GM18499 (cell line): Measurements from ENCODE around the gene EXTL2.
"Not testable (repeated sequence)": the region's sequence is repeated elsewhere in the genome, so short reads cannot be mapped to it uniquely, and the experiment has no call there.

Experiments
- ATAC-seq: cut with Tn5 transposase; IDR thresholded peaks from one replicate; pipeline ENCODE4 v1.9.1; 2021; ENCODE audit warnings: moderate number of reproducible peaks; ENCODE audit not compliant: insufficient read depth, unreplicated experiment

The EXTL2 gene

DNA sequence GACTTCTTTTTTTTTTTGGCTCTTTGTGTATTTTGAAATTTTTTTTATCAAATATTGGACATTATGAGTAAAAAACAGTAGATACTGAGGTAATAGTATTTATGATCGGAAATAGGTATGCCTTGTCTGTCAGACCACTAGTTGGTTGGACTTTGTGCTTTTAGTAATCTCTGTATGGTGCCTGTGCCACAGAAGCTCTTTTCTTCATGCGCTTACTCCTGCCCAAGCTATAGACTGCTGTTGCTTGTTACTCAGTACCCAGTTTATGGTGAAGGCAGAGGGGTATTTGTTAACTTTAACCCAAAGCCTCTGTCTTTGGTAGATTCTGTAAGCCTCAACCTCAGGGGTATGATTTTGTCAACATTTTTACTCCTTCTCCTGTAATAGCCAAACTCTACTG lies 9.9 kb upstream of the EXTL2 start:
- ATAC-seq = no peak

DNA sequence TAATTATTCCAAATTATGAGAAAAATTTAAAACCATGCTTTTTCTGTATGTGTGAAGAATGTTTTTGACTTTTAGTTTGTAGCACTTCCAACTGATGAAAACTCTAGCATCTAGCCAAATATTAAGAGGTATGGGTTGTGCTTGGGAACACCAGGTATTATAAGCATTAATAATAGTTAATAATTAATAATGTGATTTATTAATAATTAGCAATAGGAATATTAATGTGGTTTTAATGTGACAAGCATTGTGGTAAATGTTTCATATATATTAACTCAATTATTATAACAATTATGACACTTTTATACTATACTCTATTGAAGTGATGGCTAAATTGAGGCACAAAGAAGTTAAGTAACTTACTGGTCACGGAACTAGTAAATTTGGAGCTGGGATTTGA lies 9.1 kb upstream of the EXTL2 start:
- no peak for ATAC-seq

DNA sequence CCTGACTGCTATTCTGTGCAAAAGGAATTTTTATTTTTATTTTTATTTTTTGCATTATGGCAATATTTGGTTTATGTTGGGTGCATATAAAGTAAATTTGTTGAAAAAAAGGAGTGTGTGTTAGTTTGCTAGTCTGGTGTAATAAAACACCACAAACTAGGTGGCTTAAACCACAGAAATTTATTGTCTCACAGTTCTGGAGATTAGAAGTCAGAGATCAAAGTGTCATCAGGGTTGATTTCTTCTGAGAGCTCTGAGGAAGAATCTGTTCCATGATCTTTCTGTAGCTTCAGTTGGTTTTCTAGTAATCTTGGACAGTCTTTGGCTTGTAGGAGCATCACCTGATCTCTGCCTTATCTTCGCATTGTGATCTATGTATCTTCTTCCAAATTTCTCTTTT lies 7.7 kb upstream of the EXTL2 start:
- no peak for ATAC-seq

DNA sequence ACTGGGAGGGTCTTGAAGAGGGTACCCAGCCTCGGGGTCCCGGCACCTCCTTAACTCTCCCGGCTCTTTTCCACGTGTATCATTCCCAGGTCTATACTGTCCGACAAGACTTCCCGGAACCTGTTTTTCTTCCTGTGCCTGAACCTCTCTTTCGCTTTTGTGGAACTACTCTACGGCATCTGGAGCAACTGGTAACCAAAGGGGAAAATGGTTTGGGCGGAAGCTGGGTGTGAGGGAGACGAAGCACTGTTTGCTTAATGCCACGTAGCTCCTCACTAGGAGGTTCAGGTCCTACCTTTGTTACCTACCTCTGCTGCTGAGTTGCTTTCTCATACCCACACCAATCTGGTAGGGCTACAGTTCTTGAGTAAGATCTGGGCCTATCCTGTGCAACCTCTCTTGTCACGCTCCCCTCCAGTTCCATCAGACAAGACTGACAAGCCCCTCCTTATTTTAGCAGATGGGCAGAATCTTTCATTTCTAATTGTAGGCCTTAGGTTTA lies 1.9 kb upstream of the EXTL2 start:
- peak; percentile 31 for ATAC-seq

DNA sequence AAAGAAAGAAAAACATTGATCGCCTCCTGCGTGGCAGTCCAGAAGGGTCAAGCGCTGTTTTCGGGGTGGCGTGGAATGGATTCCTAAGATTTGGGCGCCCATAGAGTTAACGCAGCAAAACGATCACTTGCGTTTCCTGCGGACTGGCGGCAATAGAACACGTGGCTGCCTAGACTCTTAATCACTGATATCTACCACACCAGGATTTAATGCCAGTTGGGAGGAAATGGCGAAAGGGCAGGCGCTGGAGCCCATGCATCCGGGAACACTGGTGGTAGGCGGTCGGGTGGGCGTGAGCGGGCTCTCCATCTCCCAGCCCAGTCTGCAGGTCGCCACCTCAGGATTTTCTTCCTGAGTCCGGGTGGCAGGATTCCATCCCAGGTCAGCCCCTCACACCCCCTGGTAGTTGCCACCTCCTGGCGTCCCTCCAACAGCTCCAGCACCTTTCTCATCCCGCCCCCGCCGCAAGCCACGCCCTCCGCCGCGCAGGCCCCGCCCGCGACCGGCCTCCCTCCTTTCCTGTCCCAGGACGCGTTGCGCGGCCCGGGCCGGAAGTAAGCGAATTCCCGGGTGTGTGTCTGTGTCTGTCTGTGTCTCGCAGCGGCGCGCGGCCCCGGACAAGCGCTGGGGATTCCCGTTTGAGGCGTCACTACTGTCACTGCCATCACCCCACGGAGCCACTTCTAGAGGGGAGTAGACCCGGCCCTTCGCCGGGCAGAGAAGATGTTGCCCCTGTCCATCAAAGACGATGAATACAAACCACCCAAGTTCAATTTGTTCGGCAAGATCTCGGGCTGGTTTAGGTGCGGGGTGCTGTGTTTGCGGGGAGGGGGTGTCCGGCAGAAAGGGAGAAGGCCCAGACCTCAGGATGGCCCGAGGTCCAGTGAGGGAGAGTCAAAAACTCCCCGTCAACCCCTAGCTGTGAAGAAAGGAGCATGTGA lies 1.2 kb upstream of the EXTL2 start, which contains the start of gene SLC30A7:
Gene SLC30A7 (plus strand): TSS at position 551 of the 941 bp plus-strand sequence. CDS start 173 bp downstream, at position 724.
- ATAC-seq = peak; percentile 43

DNA sequence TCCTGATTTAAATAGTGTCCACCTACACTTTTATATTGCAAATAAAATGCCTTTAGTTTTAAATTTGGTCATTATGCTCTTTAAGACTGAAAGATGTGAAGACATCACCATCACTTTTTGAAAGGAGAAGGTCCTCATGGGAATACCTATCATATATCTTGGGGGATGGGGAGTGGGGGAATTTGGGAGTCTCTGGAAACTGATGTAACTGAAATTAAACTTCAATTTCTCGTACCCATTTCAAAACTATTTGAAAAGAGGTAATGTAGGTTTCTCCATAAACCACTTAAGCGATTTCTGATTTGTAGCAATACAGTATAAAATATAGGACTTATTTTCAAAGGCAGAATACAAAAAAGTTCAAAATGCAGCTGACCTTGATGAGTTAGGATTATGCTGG lies 924 bp downstream of the EXTL2 start:
- no peak for ATAC-seq

DNA sequence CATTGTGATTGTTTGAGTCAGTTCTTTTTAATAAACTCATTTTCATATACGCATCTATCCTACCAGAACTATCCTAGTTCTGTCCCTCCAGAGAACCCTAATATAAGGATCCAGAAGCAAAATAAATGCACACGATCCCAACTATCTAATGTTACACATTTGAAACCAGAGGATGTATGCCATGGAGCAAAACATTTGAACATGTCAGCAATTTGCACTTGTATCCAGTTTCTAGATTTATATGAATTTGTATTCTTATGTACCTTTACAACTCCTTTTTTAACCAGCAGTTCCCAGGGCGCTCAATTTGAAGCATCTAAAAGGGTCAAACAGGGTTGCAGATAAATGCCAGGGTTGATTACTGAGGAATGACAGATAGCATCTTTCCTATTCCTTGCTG lies 2.1 kb downstream of the EXTL2 start:
- ATAC-seq = no peak

DNA sequence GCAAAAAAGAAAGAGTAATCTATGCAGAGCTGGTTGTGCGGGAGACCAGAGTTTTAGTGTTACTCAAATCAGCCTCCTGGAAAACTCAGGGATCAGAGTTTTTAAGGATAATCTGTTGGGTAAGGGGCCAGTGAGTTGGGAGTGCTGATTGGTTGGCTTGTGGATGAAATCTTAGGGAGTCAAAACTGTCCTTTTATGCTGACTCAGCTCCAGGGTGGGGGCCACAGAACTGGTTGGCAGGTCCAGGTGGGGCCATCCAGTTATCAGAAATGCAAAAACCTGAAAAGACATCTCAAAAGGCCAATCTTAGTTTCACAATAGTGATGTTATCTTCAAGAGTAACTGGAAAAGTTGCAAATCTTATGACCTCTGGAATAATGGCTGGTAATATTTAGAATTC lies 3.3 kb downstream of the EXTL2 start:
- ATAC-seq = no peak

DNA sequence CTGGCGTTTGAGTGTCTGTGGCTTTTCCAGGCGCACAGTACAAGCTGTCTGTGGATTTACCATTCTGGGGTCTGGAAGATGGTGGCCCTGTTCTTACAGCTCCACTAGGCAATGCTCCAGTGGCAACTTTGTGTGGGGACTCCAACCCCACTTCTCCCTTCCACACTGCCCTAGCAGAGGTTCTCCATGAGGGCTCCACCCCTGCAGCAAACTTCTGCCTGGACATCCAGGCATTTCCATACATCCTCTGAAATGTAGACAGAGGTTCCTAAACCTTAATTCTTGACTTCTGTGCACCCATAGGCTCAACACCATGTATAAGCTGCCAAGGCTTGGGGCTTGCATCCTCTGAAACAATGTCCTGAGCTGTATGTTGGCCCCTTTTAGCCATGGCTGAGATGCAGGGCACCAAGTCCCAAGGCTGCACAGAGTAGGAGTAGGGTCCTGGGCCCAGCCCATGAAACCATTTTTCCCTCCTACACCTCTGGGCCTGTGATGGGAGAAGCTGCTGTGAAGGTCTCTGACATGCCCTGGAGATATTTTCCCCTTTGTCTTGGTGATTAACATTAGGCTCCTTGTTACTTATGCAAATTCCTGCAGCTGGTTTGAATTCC lies 4.7 kb downstream of the EXTL2 start:
- not testable (repeated sequence) for ATAC-seq

DNA sequence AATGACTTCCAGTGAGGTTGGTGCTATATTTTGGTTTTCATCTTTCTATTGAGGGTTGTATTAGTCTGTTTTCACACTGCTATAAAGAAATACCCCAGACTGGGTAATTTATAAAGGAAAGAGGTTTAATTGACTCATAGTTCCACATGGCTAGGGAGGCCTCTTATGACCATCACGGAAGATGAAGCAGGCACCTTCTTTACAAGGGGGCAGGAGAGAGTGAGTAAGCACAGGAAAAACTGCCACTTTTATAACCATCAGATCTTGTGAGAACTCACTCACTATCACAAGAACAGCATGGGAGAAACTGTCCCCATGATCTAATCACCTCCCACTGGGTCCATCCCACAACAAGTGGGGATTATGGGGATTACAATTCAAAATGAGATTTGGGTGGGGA lies 5.6 kb downstream of the EXTL2 start:
- ATAC-seq = not testable (repeated sequence)

DNA sequence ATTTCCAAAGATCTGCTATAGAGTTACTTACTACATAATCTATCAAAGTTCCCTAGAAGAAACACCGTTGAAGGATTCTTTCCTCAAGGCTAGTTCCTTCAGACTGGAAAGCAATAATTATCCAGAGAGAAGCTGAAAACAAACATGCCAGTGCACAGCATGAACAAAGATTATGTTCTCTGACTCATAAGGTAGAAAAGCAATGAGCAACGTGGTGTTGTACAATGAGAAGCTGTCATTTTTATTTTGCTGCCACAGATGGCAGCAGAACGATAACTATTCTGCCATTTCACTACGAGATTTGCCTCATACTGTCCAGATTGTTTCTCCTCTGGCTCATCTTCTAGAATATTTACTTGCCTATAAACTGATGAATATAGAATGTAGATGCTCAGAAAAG lies 10.7 kb downstream of the EXTL2 start:
- no peak for ATAC-seq

DNA sequence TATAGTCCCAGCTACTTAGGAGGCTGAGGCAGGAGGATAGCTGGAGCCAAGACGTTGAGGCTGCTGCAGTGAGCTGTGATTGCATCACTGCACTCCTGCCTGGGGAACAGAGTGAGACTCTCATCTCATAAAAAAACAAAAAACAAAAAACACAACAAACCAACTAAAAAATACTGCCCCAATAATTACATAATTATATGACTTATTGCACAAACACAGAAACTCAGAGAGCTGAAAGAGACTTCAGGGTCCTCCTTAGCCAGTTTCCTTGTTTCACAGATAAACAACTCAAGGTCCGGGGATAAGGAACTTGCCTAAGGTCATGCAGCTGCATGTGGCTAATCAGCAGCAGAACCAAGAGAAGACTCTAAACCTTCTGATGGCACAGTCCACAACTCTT lies 11.9 kb downstream of the EXTL2 start:
- ATAC-seq = no peak

DNA sequence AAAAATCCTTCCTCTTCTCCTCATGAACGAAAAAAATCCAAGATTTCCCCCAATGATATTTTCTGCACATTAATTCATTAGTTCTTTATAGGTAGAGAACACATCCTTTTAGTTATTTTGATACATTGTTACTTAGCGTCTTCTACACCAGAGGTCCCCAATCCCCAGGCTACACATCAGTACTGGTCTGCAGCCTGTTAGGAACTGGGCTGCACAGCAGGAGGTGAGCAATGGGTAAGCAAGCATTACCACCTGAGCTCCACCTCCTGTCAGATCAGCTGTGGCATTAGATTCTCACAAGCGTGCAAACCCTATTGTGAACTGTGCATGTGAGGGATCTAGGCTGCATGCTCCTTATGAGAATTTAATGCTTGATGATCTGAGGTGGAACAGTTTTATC lies 13.0 kb downstream of the EXTL2 start:
- no peak for ATAC-seq

DNA sequence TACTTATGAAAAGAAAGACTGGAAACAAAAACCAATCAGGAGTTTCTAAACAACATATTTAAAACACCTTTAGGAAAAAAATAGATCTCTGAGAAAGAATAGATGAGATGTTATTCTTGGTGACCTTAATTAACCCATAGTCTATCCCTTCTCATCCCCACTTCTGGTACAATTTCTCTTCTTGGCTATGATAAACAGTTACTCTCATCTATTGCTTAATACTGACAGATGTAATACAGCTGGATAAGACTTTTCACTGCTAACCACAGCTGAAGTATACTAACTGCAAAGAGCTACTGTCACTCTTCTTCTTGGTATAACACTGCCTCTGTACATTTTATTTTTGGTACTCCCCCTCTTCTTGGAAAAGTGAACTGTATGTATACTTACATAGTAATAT lies 15.2 kb downstream of the EXTL2 start:
- ATAC-seq = no peak

DNA sequence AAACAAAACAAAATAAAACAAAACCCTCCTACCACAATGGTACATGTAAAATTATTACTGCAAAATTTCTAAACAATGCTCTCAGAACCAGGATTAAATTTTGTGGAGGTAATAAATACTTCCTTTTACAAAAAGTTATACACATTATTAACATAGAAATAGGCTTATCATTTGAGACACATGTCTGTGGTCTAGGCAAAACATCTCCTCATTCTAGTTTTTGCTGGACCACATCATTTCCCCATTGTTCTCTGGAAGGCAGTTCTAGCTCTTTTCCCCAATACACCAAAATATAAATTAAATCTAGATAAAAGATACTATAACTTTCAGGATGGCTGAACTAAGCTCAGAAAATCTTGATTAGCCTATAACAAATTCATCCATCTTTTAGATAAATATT lies 18.4 kb downstream of the EXTL2 start:
- no peak for ATAC-seq

DNA sequence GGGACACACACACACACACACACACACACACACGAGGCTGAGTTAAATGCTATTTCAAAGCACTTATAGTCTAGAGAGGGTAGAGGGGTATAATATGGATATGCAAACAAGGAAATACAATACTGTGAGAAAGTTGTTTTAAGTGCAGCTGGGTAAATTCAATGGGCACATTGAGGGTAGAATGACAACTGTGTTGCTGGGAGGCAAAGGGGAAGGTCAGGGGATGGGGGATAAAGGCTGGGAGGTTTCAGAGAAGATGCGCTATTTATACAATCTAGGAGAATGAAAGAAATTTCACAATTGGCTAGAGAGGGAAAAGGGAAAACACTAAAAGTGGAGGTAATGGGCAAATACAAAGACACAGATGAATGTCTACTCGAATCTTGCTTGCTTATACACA lies 19.4 kb downstream of the EXTL2 start:
- ATAC-seq = no peak

DNA sequence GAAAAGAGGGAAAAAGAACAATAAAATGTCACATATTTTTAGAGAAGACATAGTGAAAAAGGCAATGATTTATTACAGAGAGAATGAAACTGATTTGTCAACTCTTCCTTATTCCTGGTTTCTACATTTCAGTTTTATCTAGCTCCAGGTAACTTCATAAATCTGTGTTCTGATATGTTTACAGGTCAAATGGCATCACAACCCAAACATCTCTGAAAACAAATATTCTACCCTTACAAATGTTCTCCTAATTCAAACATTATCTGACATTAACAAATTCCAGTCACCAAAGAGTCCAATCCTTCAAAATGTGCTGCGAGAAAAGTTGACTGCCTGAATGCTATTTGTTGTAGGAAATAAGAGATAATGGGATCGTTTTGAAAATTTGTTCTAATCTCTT lies 20.2 kb downstream of the EXTL2 start:
- no peak for ATAC-seq

DNA sequence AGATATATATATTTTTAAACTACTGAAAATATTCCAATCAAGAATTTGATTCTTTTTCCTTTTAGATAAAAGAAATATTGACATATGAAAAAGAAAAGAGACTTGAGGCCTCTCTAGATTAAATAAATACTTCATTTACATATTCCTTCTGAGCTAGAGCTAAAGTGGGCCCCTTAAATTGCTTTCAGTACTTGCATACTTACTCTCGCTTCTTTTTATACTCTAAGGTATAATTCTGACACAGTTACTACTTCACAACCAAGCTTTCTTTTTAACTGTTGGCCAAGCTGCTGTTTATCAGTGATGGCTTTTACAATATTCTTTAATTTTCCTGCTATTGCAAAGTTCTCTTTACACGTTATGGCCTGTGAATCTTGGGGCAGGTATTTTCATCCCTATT lies 24.6 kb downstream of the EXTL2 start:
- no peak for ATAC-seq

DNA sequence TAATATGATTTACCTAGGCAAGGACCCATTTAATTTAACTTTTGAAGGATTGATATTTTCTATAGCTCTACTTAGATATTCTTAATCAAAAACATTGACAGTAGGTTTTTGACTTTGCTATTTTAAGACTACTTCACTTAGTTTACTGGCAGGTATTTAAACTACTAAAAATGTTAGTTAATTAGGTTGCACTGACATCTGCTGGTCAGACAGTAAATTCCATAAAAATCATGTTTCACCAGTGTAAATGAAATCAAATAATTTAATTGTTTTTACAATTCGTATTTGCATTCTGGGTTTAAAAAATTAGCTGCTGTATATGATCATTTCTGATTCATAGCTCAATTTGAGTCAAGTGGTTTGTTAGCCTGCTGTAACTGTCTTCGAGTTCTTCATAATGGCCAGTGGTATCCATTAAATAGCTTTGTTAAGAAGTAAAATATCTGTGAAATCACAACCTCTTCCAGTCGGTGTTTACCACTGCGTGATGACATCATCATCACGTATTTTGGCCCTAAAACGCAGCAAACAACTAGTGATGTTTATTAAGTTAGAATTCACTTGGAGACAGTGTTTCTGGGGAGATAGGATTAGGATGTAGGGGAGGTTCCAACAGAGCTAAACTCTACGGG lies 26.2 kb downstream of the EXTL2 start:
- ATAC-seq = no peak

DNA sequence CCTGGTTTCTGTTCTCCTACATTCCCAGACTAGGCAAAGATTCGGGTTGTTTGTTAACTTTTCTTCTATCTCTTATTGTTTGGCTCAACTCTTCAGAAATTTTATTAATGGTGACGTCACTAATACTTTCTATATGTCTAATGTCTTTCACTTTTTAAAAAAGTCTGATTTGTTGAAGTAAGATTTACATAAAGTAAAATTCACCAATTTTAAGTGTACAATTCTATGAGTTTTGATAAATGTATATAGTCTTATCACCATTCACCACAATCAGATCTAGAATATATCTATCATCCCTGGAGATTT lies 27.8 kb downstream of the EXTL2 start:
- no peak for ATAC-seq
